ENCODE data around the gene MRPL37. TPM values are rescaled to one million over a fixed set of nuclear protein-coding genes. Genes with fewer than 3 reads are reported as not detected.
"Not testable (repeated sequence)": the region's sequence is repeated elsewhere in the genome, so short reads cannot be mapped to it uniquely, and the experiment has no call there.

Gene MRPL37
- total and polyA plus RNA-seq, 5 donors = 53.1 to 57.1 (median 55.7) TPM

DNA sequence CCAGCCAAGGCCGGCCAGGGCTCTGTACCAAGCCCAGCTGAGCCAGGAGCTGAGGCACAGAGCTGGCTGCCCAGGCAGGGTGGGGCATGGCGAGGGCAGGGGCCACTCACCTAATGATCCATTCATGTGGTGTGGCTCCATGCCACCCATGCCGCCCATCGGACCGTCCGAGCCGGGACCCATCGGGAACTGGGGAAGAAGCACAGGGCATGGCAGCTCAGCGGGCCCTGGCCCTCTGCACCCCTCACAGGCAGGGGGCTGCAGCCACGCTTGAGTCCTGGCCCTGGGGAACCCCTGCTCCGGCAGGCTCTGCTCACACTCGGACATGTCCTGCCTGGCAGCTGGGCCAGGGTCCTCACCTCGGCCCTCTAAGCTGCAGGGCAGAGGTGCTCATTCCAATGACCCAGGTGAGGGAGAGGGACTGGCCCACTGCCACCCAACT lies 28.7 kb downstream of the MRPL37 start:
- WGBS = 95% methylated on average over 13 of the region's 13 CpGs
- ATAC-seq (peak; percentile 11 to 17), DNase-seq (peak in 1 of 3 donors; percentile 49)
- Histone ChIP-seq H3K9me3 (ENCODE audit: control insufficient read depth, low read length) (no peaks in the 10 kb centered on the region), H3K27ac (ENCODE audit: low read length) (no peak overlapping the region), H3K4me1 (ENCODE audit: control insufficient read depth, insufficient read depth, low read length) (no peaks in the 10 kb centered on the region), H3K4me3 (ENCODE audit: low read length) (no peak overlapping the region), H3K27me3 (ENCODE audit: control insufficient read depth, insufficient read depth) (no peaks in the 10 kb centered on the region)
- intact Hi-C loops (cut with DNase I) = no loop called here

DNA sequence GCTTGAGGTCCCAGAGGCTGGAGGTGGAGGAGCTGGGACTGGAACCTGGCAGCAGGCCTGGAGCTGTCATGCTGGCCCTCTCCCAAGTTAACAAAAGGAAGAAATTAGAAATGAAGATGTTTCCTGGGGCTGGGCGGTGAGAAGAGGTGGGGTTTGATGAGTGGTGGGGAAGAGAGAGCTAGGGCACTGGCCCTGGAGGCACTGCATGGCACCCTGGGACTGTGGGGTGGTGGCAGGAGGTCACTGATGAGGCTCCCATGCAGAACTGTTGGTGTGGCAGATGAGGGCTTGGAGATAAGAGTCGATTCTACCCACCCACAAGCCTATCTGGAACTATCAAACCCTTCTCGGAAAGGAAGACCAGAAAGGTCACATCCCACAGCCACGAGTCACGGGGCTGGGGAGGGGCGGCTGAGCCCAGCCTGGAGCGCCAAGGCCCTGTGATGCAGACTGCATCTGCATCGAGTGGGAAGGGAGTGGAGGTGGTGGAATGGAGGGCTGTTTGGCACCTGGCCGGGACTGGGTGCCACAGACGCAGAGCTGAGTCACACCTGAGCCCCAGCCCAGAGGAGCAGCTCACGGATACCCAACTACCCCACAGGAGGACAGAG lies 29.4 kb downstream of the MRPL37 start:
- Histone ChIP-seq H3K4me3 (ENCODE audit: low read length) (no peak overlapping the region), H3K9me3 (ENCODE audit: control insufficient read depth, low read length) (no peaks in the 10 kb centered on the region), H3K4me1 (ENCODE audit: control insufficient read depth, insufficient read depth, low read length) (no peaks in the 10 kb centered on the region), H3K27me3 (ENCODE audit: control insufficient read depth, insufficient read depth) (no peaks in the 10 kb centered on the region), H3K27ac (ENCODE audit: low read length) (no peak overlapping the region)
- intact Hi-C loops (cut with DNase I) = no loop called here
- DNase-seq (peak in 1 of 3 donors; percentile 39), ATAC-seq (peak; percentile 18 to 45)
- WGBS = 51% methylated on average over 11 of the region's 11 CpGs

DNA sequence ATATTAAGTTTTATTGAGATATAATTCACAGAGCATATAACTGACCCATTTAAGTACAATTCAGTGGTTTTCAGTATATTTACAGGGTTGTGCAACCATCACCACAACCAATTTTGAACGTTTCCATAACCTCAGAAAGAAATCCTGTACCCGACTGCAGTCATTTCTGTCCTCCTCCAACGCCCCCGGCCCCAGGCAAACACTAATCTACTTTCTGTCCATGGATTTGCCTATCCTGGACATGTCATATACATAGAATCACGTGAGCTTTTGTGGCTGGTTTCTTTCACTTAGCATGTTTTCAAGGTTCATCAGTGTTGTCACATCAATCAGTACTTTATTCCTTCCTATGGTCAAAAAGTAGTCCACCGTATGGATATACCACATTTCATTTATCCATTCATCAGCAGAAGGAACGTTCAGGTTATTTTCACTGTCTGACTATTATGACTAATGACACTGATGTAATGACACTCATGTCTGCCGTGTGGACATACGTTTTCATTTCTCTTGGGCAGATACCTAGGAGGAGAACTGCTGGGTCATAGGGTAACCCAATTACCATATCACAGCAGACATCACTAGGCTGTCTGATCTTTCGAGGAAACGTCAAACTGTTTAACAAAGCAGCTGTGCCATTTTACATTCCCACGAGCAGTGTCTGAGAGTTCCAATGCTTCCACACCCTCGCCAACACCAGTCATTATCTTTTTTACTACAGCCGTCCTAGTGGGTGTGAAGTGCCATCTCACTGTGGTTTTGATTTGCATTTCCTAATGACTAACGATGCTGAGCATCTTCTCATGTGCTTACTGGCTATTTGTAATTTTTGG lies 30.8 kb downstream of the MRPL37 start:
- no peak for ATAC-seq
- WGBS = 62% methylated on average over 15 of the region's 15 CpGs

DNA sequence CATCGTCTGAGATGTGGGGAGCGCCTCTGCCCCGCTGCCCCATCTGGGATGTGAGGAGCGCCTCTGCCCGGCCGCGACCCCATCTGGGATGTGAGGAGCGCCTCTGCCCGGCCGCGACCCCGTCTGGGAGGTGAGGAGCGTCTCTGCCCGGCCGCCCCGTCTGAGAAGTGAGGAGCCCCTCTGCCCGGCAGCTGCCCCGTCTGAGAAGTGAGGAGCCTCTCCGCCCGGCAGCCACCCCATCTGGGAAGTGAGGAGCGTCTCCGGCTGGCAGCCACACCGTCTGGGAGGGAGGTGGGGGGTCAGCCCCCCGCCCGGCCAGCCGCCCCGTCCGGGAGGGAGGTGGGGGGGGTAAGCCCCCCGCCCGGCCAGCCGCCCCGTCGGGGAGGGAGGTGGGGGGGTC lies 33.2 kb downstream of the MRPL37 start:
- H3K4me3 ChIP-seq (ENCODE audit: low read length); intact Hi-C loops (cut with DNase I); H3K4me1 ChIP-seq (ENCODE audit: control insufficient read depth, insufficient read depth, low read length); H3K27ac ChIP-seq (ENCODE audit: low read length); H3K27me3 ChIP-seq (ENCODE audit: control insufficient read depth, insufficient read depth); H3K9me3 ChIP-seq (ENCODE audit: control insufficient read depth, low read length); ATAC-seq: not testable (repeated sequence)
- 97% methylated on average over 33 of the region's 33 CpGs for WGBS
- DNase-seq = peak in 1 of 3 donors; percentile 39

More for the DNA sequence above, 30.8 kb downstream of the MRPL37 start:
- DNase-seq = no peak
- intact Hi-C loops (cut with DNase I) = no loop called here
- no peaks in the 10 kb centered on the region for H3K27me3 ChIP-seq (ENCODE audit: control insufficient read depth, insufficient read depth)
- H3K9me3 ChIP-seq (ENCODE audit: control insufficient read depth, low read length) = no peaks in the 10 kb centered on the region
- H3K27ac ChIP-seq (ENCODE audit: low read length) = no peak overlapping the region
- no peaks in the 10 kb centered on the region for H3K4me1 ChIP-seq (ENCODE audit: control insufficient read depth, insufficient read depth, low read length)
- no peak overlapping the region for H3K4me3 ChIP-seq (ENCODE audit: low read length)

DNA sequence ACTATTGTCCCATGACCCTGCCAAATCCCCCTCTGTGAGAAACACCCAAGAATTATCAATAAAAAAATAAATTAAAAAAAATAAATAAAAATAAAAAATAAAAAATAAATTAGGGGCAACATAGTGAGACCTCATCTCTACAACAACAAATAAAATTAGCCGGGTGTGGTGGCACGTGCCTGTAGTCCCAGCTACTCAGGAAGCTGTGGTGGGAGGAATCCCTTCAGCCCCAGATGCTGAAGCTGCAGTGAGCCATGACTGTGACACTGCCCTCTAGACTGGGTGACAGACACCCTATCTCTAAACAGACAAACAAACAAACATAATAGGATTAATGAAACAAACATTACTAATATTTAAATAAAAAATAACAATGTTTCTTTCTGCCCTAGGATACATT lies 34.3 kb downstream of the MRPL37 start:
- ATAC-seq = no peak
- no peak for DNase-seq
- Histone ChIP-seq H3K27me3 (ENCODE audit: control insufficient read depth, insufficient read depth) (no peaks in the 10 kb centered on the region), H3K4me1 (ENCODE audit: control insufficient read depth, insufficient read depth, low read length) (no peaks in the 10 kb centered on the region), H3K9me3 (ENCODE audit: control insufficient read depth, low read length) (no peaks in the 10 kb centered on the region), H3K27ac (ENCODE audit: low read length) (no peak overlapping the region), H3K4me3 (ENCODE audit: low read length) (no peak overlapping the region)
- 82% methylated on average over 2 of the region's 2 CpGs for WGBS
- intact Hi-C loops (cut with DNase I) = no loop called here

DNA sequence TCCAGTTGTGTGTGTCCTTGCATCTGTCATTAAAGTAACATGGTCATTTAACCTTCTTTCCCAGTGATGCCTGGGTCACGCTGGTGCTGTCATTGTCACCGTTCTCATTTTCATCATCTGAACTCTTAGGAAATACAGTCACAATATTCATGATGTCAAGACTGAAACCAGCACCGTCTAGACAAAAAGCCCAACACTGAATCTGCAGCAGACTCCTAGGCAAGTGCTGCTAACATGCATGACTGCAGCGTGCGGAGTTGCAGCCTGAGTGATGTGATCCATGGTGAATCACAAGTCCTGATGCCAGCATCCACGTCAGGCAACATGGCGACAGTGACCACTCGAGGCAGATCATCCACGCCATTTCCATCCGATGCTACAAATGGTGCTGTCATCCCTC lies 37.6 kb downstream of the MRPL37 start:
- H3K27me3 ChIP-seq (ENCODE audit: control insufficient read depth, insufficient read depth) = no peaks in the 10 kb centered on the region
- 94% methylated on average over 10 of the region's 10 CpGs for WGBS
- H3K4me3 ChIP-seq (ENCODE audit: low read length) = no peak overlapping the region
- H3K9me3 ChIP-seq (ENCODE audit: control insufficient read depth, low read length) = no peaks in the 10 kb centered on the region
- DNase-seq (no peak), ATAC-seq (no peak)
- H3K27ac ChIP-seq (ENCODE audit: low read length) = no peak overlapping the region
- intact Hi-C loops (cut with DNase I) = no loop called here
- H3K4me1 ChIP-seq (ENCODE audit: control insufficient read depth, insufficient read depth, low read length) = no peaks in the 10 kb centered on the region

DNA sequence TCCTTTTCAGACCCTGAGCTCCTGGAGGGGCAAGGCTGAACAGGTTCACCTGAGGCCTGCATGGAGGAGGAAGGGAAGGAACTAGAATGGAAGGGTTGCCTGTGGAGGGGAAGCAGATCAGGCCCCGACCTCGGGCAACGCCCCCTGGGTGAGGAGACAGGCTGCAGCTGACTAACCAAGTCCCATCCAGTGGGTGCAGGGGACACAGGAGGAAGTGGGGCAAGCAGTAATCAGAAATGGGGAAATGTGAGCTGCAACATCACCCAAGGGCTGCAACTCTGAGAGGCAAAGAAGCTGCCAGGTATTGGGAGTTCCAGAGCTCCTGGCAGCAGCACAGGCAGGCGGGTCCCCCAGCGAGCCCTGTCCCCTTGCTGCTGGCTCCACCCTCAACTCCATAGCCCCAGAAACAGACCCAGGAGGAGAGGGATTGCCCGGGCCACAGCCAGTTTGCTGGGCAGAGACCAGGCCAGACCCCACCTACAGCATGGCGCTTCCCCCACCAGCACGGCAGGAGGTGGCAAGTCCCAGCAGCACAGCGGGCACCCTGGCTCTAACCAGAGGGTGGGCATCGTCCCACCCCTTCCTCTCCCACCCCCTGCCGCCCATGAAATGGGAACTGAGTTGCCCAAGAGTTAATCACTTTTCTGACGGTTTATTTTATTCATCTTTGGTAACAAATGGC lies 38.5 kb downstream of the MRPL37 start:
- ATAC-seq (no peak), DNase-seq (peak in 1 of 3 donors; percentile 47)
- H3K27me3 ChIP-seq (ENCODE audit: control insufficient read depth, insufficient read depth) = no peaks in the 10 kb centered on the region
- no peaks in the 10 kb centered on the region for H3K4me1 ChIP-seq (ENCODE audit: control insufficient read depth, insufficient read depth, low read length)
- no peak overlapping the region for H3K4me3 ChIP-seq (ENCODE audit: low read length)
- H3K9me3 ChIP-seq (ENCODE audit: control insufficient read depth, low read length) = no peaks in the 10 kb centered on the region
- WGBS = 82% methylated on average over 12 of the region's 12 CpGs
- intact Hi-C loops (cut with DNase I) = no loop called here
- no peak overlapping the region for H3K27ac ChIP-seq (ENCODE audit: low read length)

DNA sequence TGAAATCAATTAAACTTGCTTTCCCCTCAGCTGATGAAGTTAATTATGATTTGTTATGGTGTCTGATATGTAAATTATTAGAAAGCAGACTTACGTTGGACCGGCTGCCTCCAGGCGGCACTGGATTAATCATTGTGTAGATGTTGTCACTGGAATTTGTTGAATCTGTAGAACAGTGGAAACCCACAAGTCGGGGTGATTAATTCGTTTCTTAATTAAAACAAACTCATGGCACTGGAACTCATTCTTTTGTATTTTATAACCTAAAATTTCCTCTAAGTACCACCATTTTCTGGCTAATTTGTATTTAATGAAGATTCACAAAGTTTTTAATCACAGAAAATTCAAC lies 39.0 kb downstream of the MRPL37 start:
- 92% methylated on average over 5 of the region's 5 CpGs for WGBS
- H3K27me3 ChIP-seq (ENCODE audit: control insufficient read depth, insufficient read depth) = no peaks in the 10 kb centered on the region
- no peak overlapping the region for H3K4me3 ChIP-seq (ENCODE audit: low read length)
- no peaks in the 10 kb centered on the region for H3K9me3 ChIP-seq (ENCODE audit: control insufficient read depth, low read length)
- no peak overlapping the region for H3K27ac ChIP-seq (ENCODE audit: low read length)
- ATAC-seq = no peak
- no peak for DNase-seq
- no peaks in the 10 kb centered on the region for H3K4me1 ChIP-seq (ENCODE audit: control insufficient read depth, insufficient read depth, low read length)
- intact Hi-C loops (cut with DNase I) = no loop called here

DNA sequence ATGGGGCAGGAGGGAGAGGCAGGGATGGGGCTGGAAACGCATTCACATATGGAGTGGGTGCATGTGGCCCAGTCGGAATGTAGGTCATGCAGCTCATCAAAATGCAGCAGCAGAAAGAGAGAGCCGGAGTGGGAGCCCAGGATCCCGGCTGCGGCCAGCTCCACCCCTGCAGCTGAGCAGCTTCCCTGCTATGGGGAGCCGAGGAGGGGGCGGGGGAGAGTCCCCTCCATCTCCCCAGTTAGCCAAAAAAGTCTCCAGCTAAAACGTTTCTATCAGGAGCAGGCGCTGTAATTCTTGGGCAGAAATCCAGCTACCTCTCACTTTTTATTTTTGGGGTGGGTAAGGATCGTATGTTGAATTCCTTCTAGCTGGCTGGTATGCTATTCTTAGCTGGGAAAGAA lies 39.7 kb downstream of the MRPL37 start:
- intact Hi-C loops (cut with DNase I) = no loop called here
- ATAC-seq (no peak), DNase-seq (peak in 1 of 3 donors; percentile 37)
- Histone ChIP-seq H3K4me1 (ENCODE audit: control insufficient read depth, insufficient read depth, low read length) (no peaks in the 10 kb centered on the region), H3K27ac (ENCODE audit: low read length) (no peak overlapping the region), H3K4me3 (ENCODE audit: low read length) (no peak overlapping the region), H3K27me3 (ENCODE audit: control insufficient read depth, insufficient read depth) (no peaks in the 10 kb centered on the region), H3K9me3 (ENCODE audit: control insufficient read depth, low read length) (no peaks in the 10 kb centered on the region)
- WGBS = 56% methylated on average over 10 of the region's 10 CpGs

DNA sequence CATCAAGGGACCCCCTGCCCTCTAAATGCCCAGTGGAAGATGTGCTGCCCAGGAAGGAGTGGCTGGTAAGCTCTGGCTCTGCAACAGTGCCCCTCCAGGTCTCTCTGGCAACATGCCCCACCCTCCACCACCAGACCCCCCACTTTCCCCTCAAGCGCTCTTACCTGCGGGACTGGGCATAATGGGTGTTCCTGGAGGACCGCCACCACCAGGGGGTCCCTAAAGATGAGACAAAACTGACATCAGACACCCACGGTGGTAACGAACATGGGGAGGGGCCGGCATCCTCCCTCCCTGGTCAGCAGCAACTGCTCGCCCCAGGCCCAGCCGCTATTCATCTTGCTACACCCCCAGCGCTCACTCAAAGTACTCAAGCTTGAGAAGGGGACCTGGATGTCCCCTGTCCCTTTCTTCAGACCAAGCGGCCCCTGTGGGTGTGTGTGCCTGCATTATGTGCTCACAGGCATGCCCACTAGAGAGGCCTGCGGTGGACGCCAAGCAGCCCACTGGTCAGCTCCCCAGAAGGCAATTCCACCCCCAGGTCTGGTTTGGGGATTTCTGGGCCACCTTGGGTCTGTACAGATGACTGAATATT lies 40.9 kb downstream of the MRPL37 start:
- intact Hi-C loops (cut with DNase I) = no loop called here
- Histone ChIP-seq H3K4me1 (ENCODE audit: control insufficient read depth, insufficient read depth, low read length) (no peaks in the 10 kb centered on the region), H3K9me3 (ENCODE audit: control insufficient read depth, low read length) (no peaks in the 10 kb centered on the region), H3K27ac (ENCODE audit: low read length) (no peak overlapping the region), H3K4me3 (ENCODE audit: low read length) (no peak overlapping the region), H3K27me3 (ENCODE audit: control insufficient read depth, insufficient read depth) (no peaks in the 10 kb centered on the region)
- ATAC-seq (no peak), DNase-seq (peak in 2 of 3 donors; percentile 2 to 23)
- 97% methylated on average over 12 of the region's 12 CpGs for WGBS

DNA sequence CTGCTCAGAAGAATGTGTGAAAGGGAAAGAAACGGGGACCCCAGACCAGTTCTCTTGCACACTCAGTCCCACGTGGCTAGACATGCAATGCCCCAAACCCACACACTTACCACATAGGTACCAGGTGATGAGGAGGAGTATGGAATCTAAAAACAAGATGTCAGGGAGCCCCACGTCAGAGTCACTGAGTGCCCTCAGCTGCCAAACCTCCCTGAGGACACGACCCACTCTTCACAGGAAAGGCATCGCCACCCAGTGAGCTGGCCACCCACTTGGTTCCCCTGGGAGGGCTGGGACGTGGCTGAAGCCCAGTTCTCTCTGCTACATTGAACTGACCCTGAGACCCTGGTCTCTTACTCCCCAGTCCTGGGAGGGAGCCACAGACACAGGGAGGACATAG lies 41.4 kb downstream of the MRPL37 start:
- intact Hi-C loops (cut with DNase I) = no loop called here
- 78% methylated on average over 6 of the region's 6 CpGs for WGBS

More for the DNA sequence above, 41.4 kb downstream of the MRPL37 start:
- H3K4me1 ChIP-seq (ENCODE audit: control insufficient read depth, insufficient read depth, low read length) = no peaks in the 10 kb centered on the region
- no peak for ATAC-seq
- H3K9me3 ChIP-seq (ENCODE audit: control insufficient read depth, low read length) = no peaks in the 10 kb centered on the region
- H3K27me3 ChIP-seq (ENCODE audit: control insufficient read depth, insufficient read depth) = no peaks in the 10 kb centered on the region
- H3K4me3 ChIP-seq (ENCODE audit: low read length) = no peak overlapping the region
- no peak overlapping the region for H3K27ac ChIP-seq (ENCODE audit: low read length)
- DNase-seq = peak in 1 of 3 donors; percentile 22

Measured in right cardiac atrium (tissue), 5 donors.